VCaP (cell line): ENCODE measurements around the gene NKTR.

Source experiments
- H3K27ac ChIP-seq: fragments of 450-650 bp; 2 replicates; pipeline ENCODE4 v1.5.1; 2017
- TF ChIP-seq, protein P1 (sequence below): fragments of 450-650 bp; conservative IDR thresholded peaks from 2 replicates; pipeline ENCODE4 v1.5.1; 2017; ENCODE audit warnings: mild to moderate bottlenecking, moderate library complexity

NKTR gene

DNA sequence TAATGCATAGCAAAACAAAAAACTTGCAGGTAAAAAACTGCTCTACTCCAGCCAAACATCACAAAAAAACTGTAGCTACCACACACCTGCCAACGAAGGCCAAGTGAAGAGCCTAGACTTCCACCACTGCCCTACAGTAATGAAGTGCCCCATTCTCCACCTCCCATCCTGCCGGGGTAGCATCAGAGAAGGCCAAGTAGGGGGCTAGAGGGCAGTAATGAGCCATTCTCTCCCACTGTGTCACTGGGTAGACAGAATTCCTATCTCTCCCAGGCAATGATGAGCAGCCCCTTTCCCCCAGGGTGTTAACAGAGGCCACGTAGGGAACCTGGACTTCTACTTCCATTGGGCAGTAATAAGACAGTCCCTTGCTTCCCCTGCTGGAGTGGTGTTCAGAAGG is 28.2 kb upstream of the NKTR start:
- peak overlapping the region; percentile 97 for H3K27ac ChIP-seq
- TF ChIP-seq, protein P1, sequence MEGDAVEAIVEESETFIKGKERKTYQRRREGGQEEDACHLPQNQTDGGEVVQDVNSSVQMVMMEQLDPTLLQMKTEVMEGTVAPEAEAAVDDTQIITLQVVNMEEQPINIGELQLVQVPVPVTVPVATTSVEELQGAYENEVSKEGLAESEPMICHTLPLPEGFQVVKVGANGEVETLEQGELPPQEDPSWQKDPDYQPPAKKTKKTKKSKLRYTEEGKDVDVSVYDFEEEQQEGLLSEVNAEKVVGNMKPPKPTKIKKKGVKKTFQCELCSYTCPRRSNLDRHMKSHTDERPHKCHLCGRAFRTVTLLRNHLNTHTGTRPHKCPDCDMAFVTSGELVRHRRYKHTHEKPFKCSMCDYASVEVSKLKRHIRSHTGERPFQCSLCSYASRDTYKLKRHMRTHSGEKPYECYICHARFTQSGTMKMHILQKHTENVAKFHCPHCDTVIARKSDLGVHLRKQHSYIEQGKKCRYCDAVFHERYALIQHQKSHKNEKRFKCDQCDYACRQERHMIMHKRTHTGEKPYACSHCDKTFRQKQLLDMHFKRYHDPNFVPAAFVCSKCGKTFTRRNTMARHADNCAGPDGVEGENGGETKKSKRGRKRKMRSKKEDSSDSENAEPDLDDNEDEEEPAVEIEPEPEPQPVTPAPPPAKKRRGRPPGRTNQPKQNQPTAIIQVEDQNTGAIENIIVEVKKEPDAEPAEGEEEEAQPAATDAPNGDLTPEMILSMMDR: peak; percentile 61

DNA sequence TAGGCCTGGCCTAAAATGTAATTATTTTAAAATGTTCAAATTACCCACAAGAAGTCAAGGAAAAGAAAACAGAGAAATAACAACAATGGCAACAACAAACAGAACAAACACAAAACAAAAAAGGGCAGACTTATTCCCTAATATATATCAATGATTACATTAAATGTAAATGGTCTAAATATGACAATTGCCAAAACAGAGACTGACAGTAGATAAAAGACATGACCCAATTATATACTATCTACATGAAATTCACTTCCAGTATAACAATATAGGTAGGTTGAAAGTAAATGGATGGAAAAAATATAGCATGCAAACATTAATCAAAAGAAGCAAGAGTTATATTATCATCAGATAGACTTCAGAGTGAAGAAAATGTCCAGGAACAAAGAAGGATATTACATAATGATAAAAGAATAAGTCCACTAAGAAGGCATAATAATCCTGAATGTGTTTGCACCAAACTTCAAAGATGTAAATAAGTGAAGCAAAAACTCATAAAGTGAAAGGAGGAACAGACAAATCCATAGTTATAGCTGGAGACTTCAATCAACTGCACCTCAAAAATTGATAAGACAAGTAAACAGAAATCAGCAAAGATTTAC is 25.2 kb upstream of the NKTR start:
- TF ChIP-seq, protein P1: no peak
- no peak overlapping the region for H3K27ac ChIP-seq

DNA sequence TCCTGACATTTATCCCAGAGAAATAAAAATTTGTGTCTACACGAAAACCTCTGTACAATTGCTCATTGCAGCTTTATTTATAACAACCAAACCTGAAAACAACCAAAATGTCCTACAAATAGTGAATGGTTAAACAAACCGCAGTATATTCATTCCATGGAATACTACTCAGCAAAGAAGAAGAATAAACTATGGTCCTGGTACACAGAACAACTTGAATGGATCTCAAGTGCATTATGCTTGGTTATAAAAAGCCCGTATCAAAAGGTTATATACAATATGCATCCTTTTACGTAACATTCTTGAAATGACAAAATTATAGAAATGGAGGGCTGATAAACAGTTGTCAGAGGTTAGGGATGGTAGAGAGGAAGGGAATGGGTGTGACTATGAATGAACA is 22.4 kb upstream of the NKTR start:
- TF ChIP-seq, protein P1: no peak

DNA sequence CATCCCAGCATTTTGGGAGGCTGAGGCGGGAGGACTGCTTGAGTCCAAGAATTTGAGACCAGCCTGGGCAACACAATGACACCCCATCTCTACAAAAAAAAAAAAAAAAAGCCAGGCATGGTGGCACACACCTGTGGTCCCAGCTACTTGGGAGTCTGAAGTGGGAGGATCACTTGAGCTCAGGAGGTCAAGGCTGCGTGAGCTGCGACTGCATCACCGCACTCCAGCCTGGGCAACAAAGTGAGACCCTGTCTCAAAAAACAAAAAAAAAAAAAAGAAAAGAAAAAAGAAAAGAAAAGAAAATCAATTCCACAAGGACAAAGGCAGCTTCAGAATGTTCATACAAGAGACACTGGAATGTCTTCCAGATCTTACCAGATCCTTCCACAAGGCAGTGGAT is 21.1 kb upstream of the NKTR start:
- H3K27ac ChIP-seq: peak overlapping the region; percentile 97

More for the DNA sequence above, 22.4 kb upstream of the NKTR start:
- H3K27ac ChIP-seq: peak overlapping the region; percentile 97; the same call in 1 of the 2 replicates

DNA sequence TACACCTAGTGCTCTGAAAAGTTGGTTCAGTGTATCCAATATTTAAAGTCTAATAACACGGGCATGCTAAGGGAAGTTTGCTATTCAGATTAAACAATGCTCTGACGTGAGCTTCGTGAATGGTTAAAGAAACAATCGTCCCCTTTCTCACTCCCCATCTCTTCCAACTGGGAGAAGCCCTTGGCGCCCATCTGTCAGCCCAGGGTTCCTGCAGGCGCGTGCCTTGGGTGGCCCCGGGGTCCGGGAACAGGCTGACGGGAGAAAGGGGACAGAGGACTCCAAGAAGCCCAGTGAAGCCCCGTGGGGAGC is 19.1 kb upstream of the NKTR start:
- TF ChIP-seq, protein P1: no peak
- peak overlapping the region; percentile 97 for H3K27ac ChIP-seq

DNA sequence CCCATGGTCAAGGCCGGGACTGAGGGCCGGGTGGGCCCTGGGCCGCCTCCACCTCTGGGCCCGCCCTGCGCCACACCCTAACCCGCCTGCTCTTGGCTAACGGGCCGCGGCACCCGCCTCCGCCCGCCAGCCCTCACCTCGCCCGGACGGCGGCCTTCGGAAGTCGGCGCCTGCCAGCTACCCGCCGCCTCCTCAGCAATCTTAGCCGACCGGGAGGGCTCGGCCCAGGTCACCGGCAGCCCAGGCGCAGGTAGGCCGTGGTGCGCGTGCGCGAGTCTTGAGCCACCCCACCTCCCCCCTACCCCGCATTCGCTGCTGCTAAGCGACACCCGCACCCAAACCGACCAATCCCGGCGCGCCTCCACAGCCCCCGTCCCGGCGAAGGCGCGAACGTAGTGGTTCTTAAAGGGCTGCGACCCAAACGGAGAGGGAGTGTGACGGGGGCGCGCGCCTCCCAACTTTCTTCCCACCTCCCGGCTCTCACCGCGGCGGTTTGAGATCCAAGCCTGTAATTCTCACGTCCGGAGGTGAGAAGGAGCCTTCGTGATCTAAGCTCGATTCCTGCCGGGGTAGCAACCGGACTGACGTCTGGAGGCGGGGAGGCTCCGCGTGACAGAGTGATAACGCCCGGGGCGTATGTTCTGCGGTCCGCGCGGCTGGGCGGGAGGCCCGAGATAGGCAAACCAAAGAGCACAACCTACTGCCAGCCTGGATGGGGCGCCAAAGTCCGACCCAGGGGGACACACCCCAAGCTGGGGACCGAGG is 18.6 kb upstream of the NKTR start, which contains the start of gene SEC22C:
SEC22C (minus strand) TSS at position 259 of the 765 bp plus-strand sequence. CDS start 12,921 bp downstream, outside the sequence.
- TF ChIP-seq, protein P1: peak; percentile 40
- H3K27ac ChIP-seq: peak within 1 kb of the TSS; percentile 97

DNA sequence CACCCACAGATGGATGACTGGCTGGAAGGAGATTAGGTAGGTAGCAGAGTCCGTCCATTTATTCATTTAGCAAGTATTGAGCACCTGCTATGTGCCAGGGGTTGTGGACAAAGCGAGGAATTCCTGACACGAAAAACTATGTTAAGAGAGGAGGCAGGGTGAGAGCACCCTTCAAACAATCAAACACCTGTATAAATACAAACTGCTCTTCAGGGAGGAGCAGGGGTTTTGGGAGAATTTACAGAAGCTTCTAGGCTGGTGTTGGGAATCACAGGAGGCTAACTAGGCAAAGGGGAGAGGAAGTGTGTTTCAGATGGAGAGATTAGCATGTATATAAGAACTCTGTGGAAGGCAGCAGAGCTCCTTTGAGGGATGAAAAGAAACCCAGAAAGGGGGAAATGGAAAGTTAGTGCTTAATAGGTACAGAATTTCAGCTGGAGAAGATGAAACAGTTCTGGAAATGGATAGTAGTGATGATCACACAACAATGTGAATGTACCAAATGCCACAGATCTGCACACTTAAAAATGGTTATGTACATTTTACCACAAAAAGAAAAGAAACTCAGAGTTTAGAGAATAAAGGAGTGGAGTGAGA is 17.9 kb upstream of the NKTR start:
- H3K27ac ChIP-seq: peak overlapping the region; percentile 97
- TF ChIP-seq, protein P1: no peak
